Measurements from ENCODE around the gene CUL4A.
A peak's percentile ranks its signal among the peaks of the same experiment; 100 is the strongest.
"Not testable (repeated sequence)": the region's sequence is repeated elsewhere in the genome, so short reads cannot be mapped to it uniquely, and the experiment has no call there.

Gene CUL4A

GRCh38 chr13:113298043-113298945 lies 88.9 kb downstream of the CUL4A start:
- peak overlapping the region; percentile 88 for H3K4me3 ChIP-seq
- no peak for DNase-seq (ENCODE audit: low spot score)
- peak overlapping the region in 1 of 2 donors; percentile 87 for H3K27ac ChIP-seq
- no peak for TF ChIP-seq CTCF (IDR thresholded peaks at IDR 0.05)

- no peak for DNase-seq (ENCODE audit: low spot score)
- H3K27ac ChIP-seq, result no peak overlapping the region
- TF ChIP-seq CTCF (IDR thresholded peaks at IDR 0.05), result no peak
- no peak overlapping the region for H3K4me3 ChIP-seq
These were observed 90.5 kb downstream of the CUL4A start for GRCh38 chr13:113299951-113300350.

GRCh38 chr13:113302986-113303385 lies 93.6 kb downstream of the CUL4A start:
- H3K4me3 ChIP-seq, result no peak overlapping the region
- no peak for DNase-seq (ENCODE audit: low spot score)
- TF ChIP-seq CTCF (IDR thresholded peaks at IDR 0.05), result no peak
- H3K27ac ChIP-seq, result no peak overlapping the region

GRCh38 chr13:113304121-113304520 lies 94.7 kb downstream of the CUL4A start:
- TF ChIP-seq CTCF (IDR thresholded peaks at IDR 0.05), result no peak
- H3K27ac ChIP-seq, result no peak overlapping the region
- DNase-seq (ENCODE audit: low spot score), result no peak

GRCh38 chr13:113305208-113305607 lies 95.8 kb downstream of the CUL4A start:
- no peak for DNase-seq (ENCODE audit: low spot score)
- Histone ChIP-seq H3K27ac (no peak overlapping the region), H3K4me3 (no peak overlapping the region)
- TF ChIP-seq CTCF (IDR thresholded peaks at IDR 0.05), result no peak

More at GRCh38 chr13:113304121-113304520, 94.7 kb downstream of the CUL4A start:
- H3K4me3 ChIP-seq, result no peak overlapping the region

- Histone ChIP-seq H3K4me3 (no peak overlapping the region), H3K27ac (no peak overlapping the region)
- DNase-seq (ENCODE audit: low spot score), result no peak
- TF ChIP-seq CTCF (IDR thresholded peaks at IDR 0.05), result no peak
These were observed 98.1 kb downstream of the CUL4A start for GRCh38 chr13:113307491-113307890.

- Histone ChIP-seq H3K4me3 (no peak overlapping the region), H3K27ac (no peak overlapping the region)
- DNase-seq (ENCODE audit: low spot score), result no peak
- TF ChIP-seq CTCF (IDR thresholded peaks at IDR 0.05), result no peak
These were observed 100.1 kb downstream of the CUL4A start for GRCh38 chr13:113309473-113309872.

GRCh38 chr13:113314112-113314511 lies 104.7 kb downstream of the CUL4A start:
- not testable (repeated sequence) for H3K27ac ChIP-seq; DNase-seq (ENCODE audit: low spot score); H3K4me3 ChIP-seq

GRCh38 chr13:113314895-113315470 lies 105.6 kb downstream of the CUL4A start:
- not testable (repeated sequence) for H3K4me3 ChIP-seq; DNase-seq (ENCODE audit: low spot score); H3K27ac ChIP-seq

Data from coronary artery (tissue), 2 donors.